Measurements from ENCODE around the gene TRMT10B. TPM values are rescaled to one million over a fixed set of nuclear protein-coding genes. Genes with fewer than 3 reads are reported as not detected.

TRMT10B gene
- total and polyA plus RNA-seq, 2 of the 13 experiments (the other 11 are each of a cell fraction or from before 2014, with no cell fraction given) = 3.1 to 3.9 TPM

DNA sequence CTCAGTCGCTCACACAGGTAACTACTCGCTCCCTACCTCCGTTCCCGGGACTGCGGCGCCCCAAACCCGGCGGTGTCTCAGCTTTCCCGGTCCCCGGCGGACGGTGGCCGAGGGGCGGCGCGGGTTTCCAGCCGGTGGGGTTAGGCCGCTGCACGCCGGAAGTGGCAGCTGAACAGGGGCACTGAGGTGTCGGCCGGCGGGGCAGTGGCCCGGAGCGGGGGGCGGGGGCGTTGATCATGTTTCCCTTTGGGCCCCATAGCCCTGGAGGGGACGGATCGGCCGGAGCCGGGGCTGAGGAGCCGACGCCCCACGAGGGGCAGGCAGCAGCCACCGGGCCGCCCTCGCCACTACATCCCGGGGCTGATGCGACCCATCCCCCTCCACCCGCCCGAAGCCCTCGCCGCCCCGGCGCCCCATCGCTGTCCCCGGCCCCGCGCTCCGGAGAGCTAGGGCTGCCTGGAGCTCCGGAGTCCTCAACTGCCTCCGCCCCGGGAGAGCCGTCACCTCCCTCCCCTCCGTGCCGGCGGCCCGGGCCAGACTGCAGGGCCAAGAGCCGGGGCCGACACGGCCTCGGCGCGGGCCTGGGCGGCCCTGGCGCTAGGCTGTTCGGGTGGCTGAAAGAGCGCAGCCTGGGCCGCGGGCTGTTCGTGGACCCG, 47.2 kb downstream of the TRMT10B start, which contains the start of gene DCAF10 (continued):
- TF ChIP-seq ZNF18 (CRISPR knock-in tag; IDR thresholded peaks at IDR 0.05; ENCODE audit: insufficient replicate concordance) (peak; percentile 48), ZZZ3 (CRISPR knock-in tag; IDR thresholded peaks at IDR 0.05; ENCODE audit: borderline replicate concordance) (peak; percentile 56; the same call in 1 of the 2 replicates), HMG20A (CRISPR knock-in tag; IDR thresholded peaks at IDR 0.05; ENCODE audit: borderline replicate concordance) (no peak; the same call in 1 of the 2 replicates), ZNF331 (CRISPR knock-in tag; IDR thresholded peaks at IDR 0.05) (peak; percentile 97), MIXL1 (CRISPR knock-in tag; IDR thresholded peaks at IDR 0.05) (peak; percentile 70), ZNF503 (CRISPR knock-in tag; IDR thresholded peaks at IDR 0.05) (peak; percentile 49; the same call in 1 of the 2 replicates), ETV5 (CRISPR knock-in tag; IDR thresholded peaks at IDR 0.05; ENCODE audit: borderline replicate concordance) (peak; percentile 90), ELF3 (CRISPR knock-in tag; IDR thresholded peaks at IDR 0.05) (peak; percentile 79), ZNF24 (IDR thresholded peaks at IDR 0.05) (peak; percentile 84; the same call in 1 of the 2 replicates), BHLHE40 (IDR thresholded peaks at IDR 0.05; ENCODE audit: low read length) (peak; percentile 51; the same call in 1 of the 2 replicates), NFYB (CRISPR knock-in tag; IDR thresholded peaks at IDR 0.05) (peak; percentile 38; the same call in 1 of the 2 replicates), ZNF264 (CRISPR knock-in tag; IDR thresholded peaks at IDR 0.05) (peak; percentile 86; the same call in 1 of the 2 replicates), ZNF646 (CRISPR knock-in tag; IDR thresholded peaks at IDR 0.05) (0 out of 2 replicates have a peak, but pooled peaks have one; percentile 75), POLR2G (IDR thresholded peaks at IDR 0.05; ENCODE audit: low read depth, low read length) (peak; percentile 75), ZNF335 (CRISPR knock-in tag; IDR thresholded peaks at IDR 0.05) (peak; percentile 74; the same call in 1 of the 2 replicates), BRD4 (CRISPR knock-in tag; IDR thresholded peaks at IDR 0.05) (peak; percentile 96), SP1 (IDR thresholded peaks at IDR 0.05) (no peak), SP1 (CRISPR knock-in tag; IDR thresholded peaks at IDR 0.05) (peak; percentile 94), ZEB1 (IDR thresholded peaks at IDR 0.05; ENCODE audit: insufficient replicate concordance, low read depth) (peak; percentile 83), ZNF3 (CRISPR knock-in tag; IDR thresholded peaks at IDR 0.05) (peak; percentile 28; the same call in 1 of the 2 replicates), GABPB1 (CRISPR knock-in tag; IDR thresholded peaks at IDR 0.05) (peak; percentile 99), ATAD3A (CRISPR knock-in tag; IDR thresholded peaks at IDR 0.05) (peak; percentile 86; the same call in 1 of the 2 replicates)
